HG03139 (cell line): ENCODE results near the gene ANLN.
"Not testable (repeated sequence)": the region's sequence is repeated elsewhere in the genome, so short reads cannot be mapped to it uniquely, and the experiment has no call there.

Experiments
- ATAC-seq: cut with Tn5 transposase; IDR thresholded peaks from one replicate; pipeline ENCODE4 v1.9.1; 2021; ENCODE audit not compliant: unreplicated experiment

ANLN gene

GRCh38 chr7:36460811-36461429 is 71.3 kb downstream of the ANLN start:
- ATAC-seq, result no peak

- ATAC-seq, result no peak
These were observed 73.0 kb downstream of the ANLN start for GRCh38 chr7:36462551-36463137.

GRCh38 chr7:36464271-36464670 is 74.6 kb downstream of the ANLN start:
- ATAC-seq, result no peak

- not testable (repeated sequence) for ATAC-seq
These were observed 76.3 kb downstream of the ANLN start for GRCh38 chr7:36466001-36466400.

GRCh38 chr7:36468370-36469101 is 78.9 kb downstream of the ANLN start:
- ATAC-seq, result no peak

GRCh38 chr7:36469236-36469635 is 79.6 kb downstream of the ANLN start:
- no peak for ATAC-seq

- no peak for ATAC-seq
These were observed 82.6 kb downstream of the ANLN start for GRCh38 chr7:36472141-36472729.

- no peak for ATAC-seq
These were observed 84.0 kb downstream of the ANLN start for GRCh38 chr7:36473454-36474282.

GRCh38 chr7:36474283-36475010 is 84.8 kb downstream of the ANLN start:
- ATAC-seq, result no peak

- ATAC-seq, result no peak
These were observed 85.3 kb downstream of the ANLN start for GRCh38 chr7:36475011-36475342.

- ATAC-seq, result no peak
These were observed 85.7 kb downstream of the ANLN start for GRCh38 chr7:36475381-36475780.

GRCh38 chr7:36478745-36479144 is 89.1 kb downstream of the ANLN start:
- ATAC-seq, result no peak

GRCh38 chr7:36483853-36484252 is 94.2 kb downstream of the ANLN start:
- not testable (repeated sequence) for ATAC-seq

- no peak for ATAC-seq
These were observed 94.6 kb downstream of the ANLN start for GRCh38 chr7:36484265-36484664.

GRCh38 chr7:36486336-36486735 is 96.7 kb downstream of the ANLN start:
- no peak for ATAC-seq

GRCh38 chr7:36487756-36488336 is 98.2 kb downstream of the ANLN start:
- ATAC-seq, result no peak

- not testable (repeated sequence) for ATAC-seq
These were observed 99.0 kb downstream of the ANLN start for GRCh38 chr7:36488672-36489071.

- no peak for ATAC-seq
These were observed 100.8 kb downstream of the ANLN start for GRCh38 chr7:36490419-36490830.

GRCh38 chr7:36491317-36491716 is 101.7 kb downstream of the ANLN start:
- ATAC-seq, result no peak

- ATAC-seq, result no peak
These were observed 106.9 kb downstream of the ANLN start for GRCh38 chr7:36496576-36496975.
